Ammon's horn (tissue), 1 donor: ENCODE data around the gene IL36G.

Source experiments
- DNase-seq: peaks from one replicate; pipeline ENCODE4 v3.0.0-alpha.2; 2016; ENCODE audit warnings: low spot score

IL36G gene

GRCh38 chr2:113018509-113018908 is 40.7 kb downstream of the IL36G start:
- DNase-seq, result no peak

GRCh38 chr2:113021312-113021711 is 43.5 kb downstream of the IL36G start:
- DNase-seq, result no peak

- no peak for DNase-seq
Observed at GRCh38 chr2:113024764-113025163, 47.0 kb downstream of the IL36G start.

GRCh38 chr2:113025737-113026136 is 47.9 kb downstream of the IL36G start:
- DNase-seq, result no peak

- DNase-seq, result no peak
Observed at GRCh38 chr2:113027691-113028090, 49.9 kb downstream of the IL36G start.

GRCh38 chr2:113028112-113028511 is 50.3 kb downstream of the IL36G start:
- no peak for DNase-seq

GRCh38 chr2:113032737-113033136 is 54.9 kb downstream of the IL36G start:
- no peak for DNase-seq

- no peak for DNase-seq
Observed at GRCh38 chr2:113034016-113034415, 56.2 kb downstream of the IL36G start.
